Ectodermal cell (in vitro differentiated cells): ENCODE measurements around the gene VWF.

Experiments
- H3K27ac ChIP-seq: 2 replicates; pipeline ENCODE4 v1.7.0; 2013; ENCODE audit warnings: mild to moderate bottlenecking, low read depth, low read length; ENCODE audit not compliant: insufficient read depth, poor library complexity, severe bottlenecking
- H3K27me3 ChIP-seq: 2 replicates; pipeline ENCODE4 v1.7.0; 2013; ENCODE audit warnings: mild to moderate bottlenecking, low read length; ENCODE audit not compliant: insufficient read depth, control insufficient read depth, poor library complexity, severe bottlenecking
- H3K36me3 ChIP-seq: one replicate; pipeline ENCODE4 v1.7.0; 2013; ENCODE audit warnings: low read length; ENCODE audit not compliant: control insufficient read depth, insufficient read depth
- H3K4me1 ChIP-seq: one replicate; pipeline ENCODE4 v1.7.0; 2013; ENCODE audit warnings: low read length; ENCODE audit not compliant: control insufficient read depth, insufficient read depth
- H3K4me3 ChIP-seq: 2 replicates; pipeline ENCODE4 v1.7.0; 2013; ENCODE audit warnings: low read depth, low read length, control low read depth; ENCODE audit not compliant: insufficient read depth
- H3K9me3 ChIP-seq: 2 replicates; pipeline ENCODE4 v1.7.0; 2013; ENCODE audit warnings: mild to moderate bottlenecking, low read length, moderate library complexity; ENCODE audit not compliant: control insufficient read depth
- WGBS, 2 experiments: methylation state at CpG; one replicate each; pipeline ENCODE4 v1.1.7; 2013; ENCODE audit warnings: missing lambda C conversion rate in 2 of 2; 5-methylcytosine and 5-hydroxymethylcytosine counted together

Gene VWF

GRCh38 chr12:6078398-6079096, 45.9 kb downstream of the VWF start:
- Histone ChIP-seq H3K27me3 (no peaks in the 10 kb centered on the region), H3K36me3 (no peaks in the 10 kb centered on the region), H3K27ac (no peak overlapping the region), H3K4me3 (no peak overlapping the region), H3K9me3 (no peaks in the 10 kb centered on the region), H3K4me1 (peaks cover 34% of the 10 kb centered on the region)
- 74 to 80% methylated on average over 3 of the region's 3 CpGs for WGBS, 2 experiments

- Histone ChIP-seq H3K36me3 (no peaks in the 10 kb centered on the region), H3K4me3 (no peak overlapping the region), H3K4me1 (peaks cover 28% of the 10 kb centered on the region), H3K9me3 (no peaks in the 10 kb centered on the region), H3K27ac (no peak overlapping the region), H3K27me3 (no peaks in the 10 kb centered on the region)
- WGBS, 2 experiments: 92 to 96% methylated on average over 6 of the region's 6 CpGs
Observed at GRCh38 chr12:6077692-6078083, 46.8 kb downstream of the VWF start.

- H3K27me3 ChIP-seq: no peaks in the 10 kb centered on the region
- WGBS, 2 experiments: 93 to 94% methylated on average over 28 of the region's 28 CpGs
- peaks cover 25% of the 10 kb centered on the region for H3K4me1 ChIP-seq
- H3K27ac ChIP-seq: no peak overlapping the region
- H3K4me3 ChIP-seq: no peak overlapping the region
- no peaks in the 10 kb centered on the region for H3K9me3 ChIP-seq
- no peaks in the 10 kb centered on the region for H3K36me3 ChIP-seq
Observed at GRCh38 chr12:6076776-6077691, 47.4 kb downstream of the VWF start.

GRCh38 chr12:6076346-6076745, 48.1 kb downstream of the VWF start:
- Histone ChIP-seq H3K4me1 (peaks cover 25% of the 10 kb centered on the region), H3K27ac (no peak overlapping the region), H3K9me3 (no peaks in the 10 kb centered on the region), H3K27me3 (no peaks in the 10 kb centered on the region), H3K4me3 (no peak overlapping the region), H3K36me3 (no peaks in the 10 kb centered on the region)
- WGBS, 2 experiments: 94 to 95% methylated on average over 4 of the region's 4 CpGs

GRCh38 chr12:6074979-6075585, 49.4 kb downstream of the VWF start:
- Histone ChIP-seq H3K36me3 (no peaks in the 10 kb centered on the region), H3K4me1 (peaks cover 23% of the 10 kb centered on the region), H3K27me3 (no peaks in the 10 kb centered on the region), H3K9me3 (no peaks in the 10 kb centered on the region), H3K27ac (no peak overlapping the region), H3K4me3 (no peak overlapping the region)
- 72 to 75% methylated on average over 31 of the region's 31 CpGs for WGBS, 2 experiments

GRCh38 chr12:6074427-6074826, 50.0 kb downstream of the VWF start:
- 71 to 75% methylated on average over 4 of the region's 4 CpGs for WGBS, 2 experiments
- Histone ChIP-seq H3K9me3 (no peaks in the 10 kb centered on the region), H3K4me1 (peaks cover 23% of the 10 kb centered on the region), H3K27ac (no peak overlapping the region), H3K27me3 (no peaks in the 10 kb centered on the region), H3K36me3 (no peaks in the 10 kb centered on the region), H3K4me3 (no peak overlapping the region)

- 94 to 96% methylated on average over 7 of the region's 7 CpGs for WGBS, 2 experiments
- H3K9me3 ChIP-seq: no peaks in the 10 kb centered on the region
- no peaks in the 10 kb centered on the region for H3K27me3 ChIP-seq
- no peaks in the 10 kb centered on the region for H3K36me3 ChIP-seq
- no peak overlapping the region for H3K27ac ChIP-seq
- H3K4me1 ChIP-seq: peaks cover 17% of the 10 kb centered on the region
- no peak overlapping the region for H3K4me3 ChIP-seq
Observed at GRCh38 chr12:6073426-6073825, 51.0 kb downstream of the VWF start.

GRCh38 chr12:6072302-6072752, 52.1 kb downstream of the VWF start:
- H3K27ac ChIP-seq: no peak overlapping the region
- H3K4me3 ChIP-seq: no peak overlapping the region
- no peaks in the 10 kb centered on the region for H3K36me3 ChIP-seq
- no peaks in the 10 kb centered on the region for H3K27me3 ChIP-seq
- WGBS, 2 experiments: 95% methylated on average over 9 to 10 of the region's 10 CpGs
- no peaks in the 10 kb centered on the region for H3K9me3 ChIP-seq
- H3K4me1 ChIP-seq: peaks cover 13% of the 10 kb centered on the region

- Histone ChIP-seq H3K27ac (no peak overlapping the region), H3K4me3 (no peak overlapping the region), H3K9me3 (no peaks in the 10 kb centered on the region), H3K36me3 (no peaks in the 10 kb centered on the region), H3K27me3 (no peaks in the 10 kb centered on the region), H3K4me1 (peaks cover 13% of the 10 kb centered on the region)
- WGBS, 2 experiments: 91 to 92% methylated on average over 4 of the region's 4 CpGs
Observed at GRCh38 chr12:6071589-6071988, 52.9 kb downstream of the VWF start.
